GM19452 (cell line): ENCODE results near the gene SPRY4.
"Not testable (repeated sequence)": the region's sequence is repeated elsewhere in the genome, so short reads cannot be mapped to it uniquely, and the experiment has no call there.

Source experiments
- ATAC-seq: cut with Tn5 transposase; IDR thresholded peaks from one replicate; pipeline ENCODE4 v1.9.1; 2021; ENCODE audit not compliant: unreplicated experiment

Gene SPRY4

DNA sequence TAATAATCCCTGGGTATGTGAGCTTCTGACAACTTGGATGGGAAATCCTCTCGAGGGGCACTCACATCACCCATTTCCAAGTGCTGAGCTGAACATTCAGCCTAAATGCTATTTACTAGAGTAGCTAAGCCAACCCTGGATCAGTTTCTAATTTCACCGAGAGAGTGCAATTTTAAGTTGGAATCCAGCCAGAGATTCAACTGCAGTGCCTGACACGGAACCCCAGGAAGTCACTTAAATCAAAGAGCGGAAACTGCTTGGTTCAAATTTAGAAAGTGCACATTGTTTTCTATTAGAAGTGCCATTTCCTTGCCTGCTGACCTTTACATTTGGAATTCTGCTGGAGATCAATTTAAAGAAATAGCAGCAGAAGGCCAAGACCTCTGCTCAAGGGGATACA, 8.8 kb downstream of the SPRY4 start:
- ATAC-seq: no peak

DNA sequence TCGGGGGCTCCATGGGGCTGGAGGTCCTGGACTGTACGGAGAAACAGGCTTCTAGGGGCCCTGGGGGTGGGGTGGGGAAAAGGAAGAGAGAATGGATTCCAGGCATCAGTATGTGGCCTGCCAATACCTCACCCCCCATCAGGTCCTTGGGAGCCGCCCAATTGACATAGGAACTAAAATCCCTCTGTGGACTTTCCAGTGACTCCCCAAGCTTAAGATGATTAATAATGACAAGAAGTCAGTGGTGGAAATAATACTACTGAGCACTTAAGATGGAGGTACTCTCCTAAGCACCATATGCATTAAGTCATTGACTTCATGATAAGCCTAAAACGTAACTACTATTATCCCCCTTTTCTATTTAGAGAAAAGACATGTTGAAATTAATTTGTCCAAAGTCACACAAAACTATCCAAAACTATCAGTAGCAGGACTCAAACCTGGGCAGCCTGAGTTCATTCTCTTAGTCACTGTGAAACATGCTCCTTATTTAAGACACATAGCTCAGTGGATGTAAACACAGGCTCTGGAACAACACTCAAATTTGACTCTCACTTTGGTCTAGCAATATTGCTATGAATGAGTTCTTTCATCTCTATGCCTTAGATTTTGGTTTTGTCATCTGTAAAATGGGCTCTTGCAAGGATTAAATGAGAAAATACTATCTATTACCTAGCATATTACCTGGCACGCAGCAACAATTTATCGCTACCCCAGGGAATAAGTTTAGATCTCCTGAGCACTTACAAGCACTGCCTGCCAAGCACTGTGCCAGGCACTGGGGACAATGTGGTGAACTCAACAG, 9.5 kb downstream of the SPRY4 start:
- no peak for ATAC-seq

DNA sequence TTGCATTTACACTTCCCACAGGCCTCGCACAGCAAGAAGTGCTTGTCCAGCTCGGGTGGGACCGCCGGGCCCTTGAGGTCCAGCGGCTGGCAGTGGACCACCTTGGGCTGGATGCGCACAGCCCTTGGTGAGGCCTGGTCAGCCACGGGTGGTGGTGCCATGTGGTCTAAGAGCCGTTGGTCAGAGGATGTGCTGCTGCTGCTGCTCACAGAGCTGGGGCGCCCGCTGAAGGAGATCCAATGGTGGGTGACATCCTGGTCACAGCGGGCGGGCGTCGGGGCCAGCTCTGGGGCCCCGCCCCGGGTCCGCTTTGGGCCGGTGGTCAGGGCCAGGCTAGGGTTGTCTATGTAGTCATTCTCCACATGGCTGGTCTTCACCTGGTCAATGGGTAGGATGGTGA, 10.2 kb downstream of the SPRY4 start:
- ATAC-seq: no peak

DNA sequence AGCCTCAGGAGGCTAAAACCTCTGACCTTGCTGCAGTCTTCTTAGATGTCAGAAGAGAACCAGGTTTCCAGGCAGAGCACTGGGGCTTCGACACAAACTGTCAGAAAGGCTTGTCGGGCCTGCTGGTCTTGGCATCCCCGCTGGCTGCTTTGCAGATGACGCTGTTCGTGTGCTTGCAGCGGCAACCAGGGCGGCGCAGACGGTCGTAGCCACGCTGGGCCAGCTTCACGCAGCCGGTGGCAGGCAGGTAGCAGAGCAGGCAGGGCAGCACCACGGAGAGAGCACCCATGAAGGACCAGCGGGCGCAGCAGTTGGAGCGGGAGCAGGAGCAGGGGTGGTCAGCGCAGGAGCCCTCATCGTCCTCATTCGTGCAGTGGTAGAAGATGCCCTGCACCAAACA, 10.7 kb downstream of the SPRY4 start:
- ATAC-seq: no peak

DNA sequence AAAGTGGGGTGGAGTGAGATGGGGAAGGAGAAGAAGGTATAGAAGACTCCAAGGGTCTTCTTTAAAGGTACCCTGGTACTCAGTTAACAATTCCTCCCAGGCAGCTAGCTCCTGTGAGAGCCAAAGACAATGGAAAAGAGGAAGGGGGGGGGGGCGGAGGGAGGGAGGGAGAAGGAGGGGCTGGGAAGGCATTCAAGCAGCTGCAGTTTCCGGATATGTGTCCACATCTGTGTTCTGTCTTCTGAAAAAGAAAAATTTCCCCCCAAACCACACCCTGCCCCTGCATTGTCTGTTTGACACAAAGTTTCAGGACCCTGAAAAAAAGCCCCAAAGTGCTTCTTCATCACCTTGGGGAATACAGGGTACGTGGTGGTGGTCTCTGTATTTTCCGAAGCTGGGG, 11.1 kb downstream of the SPRY4 start:
- ATAC-seq: no peak

DNA sequence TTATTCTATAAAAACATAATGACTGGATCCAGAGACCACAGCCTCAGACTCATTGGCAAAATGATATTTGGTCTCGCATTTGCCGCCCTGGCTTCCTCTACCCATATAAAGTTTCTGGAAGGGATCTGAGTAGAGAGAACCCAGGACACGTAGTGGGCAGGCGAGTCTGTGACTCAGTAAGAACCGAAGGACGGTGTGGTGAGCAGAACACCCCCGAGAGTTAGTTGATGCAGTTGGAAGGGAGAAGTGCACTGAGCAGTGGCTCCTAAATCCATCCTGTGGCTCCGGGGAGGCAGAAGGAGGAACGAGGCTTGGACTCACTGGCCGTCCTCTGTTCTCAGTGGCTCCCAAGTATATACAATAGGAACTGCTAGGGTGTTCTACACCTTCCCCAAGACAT, 11.5 kb downstream of the SPRY4 start:
- no peak for ATAC-seq

DNA sequence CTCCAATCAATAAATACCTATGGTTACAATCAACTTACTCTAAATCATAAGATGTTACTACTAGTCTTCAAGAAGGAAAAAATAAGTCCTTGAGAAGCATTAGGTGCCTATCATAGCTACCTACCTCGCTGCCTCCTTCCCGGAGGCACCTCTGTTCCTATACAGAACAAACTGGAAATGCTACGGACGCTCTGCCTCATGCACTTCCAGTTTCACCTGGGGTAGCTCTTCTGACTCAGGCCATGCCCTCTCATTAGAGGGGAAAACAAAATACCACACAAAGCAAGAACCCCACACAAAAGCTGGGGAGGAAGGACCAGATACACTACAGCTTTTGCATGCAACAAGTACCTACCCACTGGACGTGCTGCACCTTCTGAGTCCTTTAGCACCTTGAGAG, 12.4 kb downstream of the SPRY4 start:
- no peak for ATAC-seq

DNA sequence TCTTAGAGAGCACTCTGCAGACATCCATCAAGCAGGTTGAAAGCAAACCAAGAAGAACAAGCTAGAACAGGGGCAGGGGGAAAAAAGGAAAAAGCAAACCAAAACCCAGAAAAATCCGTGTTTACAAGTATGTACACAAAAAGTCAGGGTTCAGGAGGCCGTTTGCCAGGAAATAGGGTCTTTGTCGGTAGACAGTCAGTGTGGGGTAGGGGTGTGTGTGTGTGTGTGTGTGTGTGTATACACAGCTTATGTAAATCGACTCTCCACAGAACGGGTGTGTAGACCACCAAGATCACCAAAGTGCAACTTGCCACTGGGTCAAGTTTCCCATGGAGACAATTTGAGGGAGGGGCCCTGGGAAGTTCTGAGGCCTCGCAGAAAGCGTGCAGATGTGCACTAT, 13.1 kb downstream of the SPRY4 start:
- no peak for ATAC-seq

DNA sequence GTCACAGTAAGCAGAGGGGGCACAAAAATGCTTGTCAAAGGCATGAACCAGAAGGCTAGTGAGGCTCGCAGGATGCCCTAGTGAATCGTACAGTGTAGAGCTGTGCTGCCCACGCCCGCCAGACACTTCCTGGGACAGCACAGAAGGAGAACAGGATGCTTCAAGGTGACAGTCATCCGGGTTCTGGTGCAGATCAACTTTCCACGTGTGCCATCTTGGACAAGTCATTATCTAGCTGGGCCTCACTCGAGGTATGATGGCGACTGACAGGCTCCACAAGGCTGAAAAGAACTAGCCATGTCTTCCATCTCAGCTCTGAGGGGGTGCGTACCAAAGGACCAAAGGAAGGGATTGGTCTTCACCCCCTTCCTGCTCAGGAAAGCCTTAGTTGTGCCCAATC, 14.0 kb downstream of the SPRY4 start:
- no peak for ATAC-seq

DNA sequence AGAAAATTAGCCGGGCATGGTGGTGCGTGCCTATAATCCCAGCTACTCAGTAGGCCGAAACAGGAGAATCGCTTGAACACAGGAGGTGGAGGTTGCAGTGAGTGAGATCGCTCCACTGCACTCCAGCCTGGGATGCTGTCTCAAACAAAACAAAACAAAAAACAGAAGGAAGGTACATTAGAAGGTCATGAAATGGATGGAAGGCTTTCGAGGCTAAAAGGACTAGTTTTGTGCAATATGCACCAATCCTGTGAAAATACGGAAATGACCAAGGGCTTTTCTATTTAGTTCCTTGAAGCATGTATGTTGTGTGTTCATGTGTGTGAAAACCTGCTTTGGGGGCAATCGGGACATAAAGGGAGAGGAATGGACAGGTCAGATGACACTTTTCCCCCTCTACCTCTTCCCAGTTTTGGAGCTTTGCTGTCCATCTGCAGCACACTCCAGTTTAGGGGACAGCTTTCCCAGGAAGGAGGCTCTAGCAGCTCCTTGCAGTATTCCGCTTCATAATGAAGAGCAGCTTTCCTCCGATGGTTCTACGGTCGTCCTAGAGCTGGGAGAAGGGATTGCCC, 15.0 kb downstream of the SPRY4 start:
- ATAC-seq: no peak

DNA sequence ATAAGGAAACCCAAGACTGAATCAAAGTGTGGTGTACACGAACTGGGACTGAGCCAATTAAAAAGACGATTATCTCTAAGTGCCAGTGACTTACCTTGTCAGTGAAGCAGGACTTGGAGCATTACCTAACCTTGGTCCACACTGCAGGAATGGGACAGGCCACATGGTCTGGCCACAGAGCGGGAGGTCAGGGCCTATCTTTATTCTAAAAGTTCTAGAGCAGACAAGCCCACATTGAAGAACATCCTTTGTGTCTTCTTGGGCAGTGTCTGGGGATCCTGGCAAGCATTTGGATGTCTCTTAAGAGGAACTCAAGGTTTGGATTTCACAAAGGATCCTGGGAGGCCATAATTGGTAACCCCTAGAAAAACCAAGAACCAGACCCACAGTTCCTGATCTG, 16.5 kb downstream of the SPRY4 start:
- no peak for ATAC-seq

DNA sequence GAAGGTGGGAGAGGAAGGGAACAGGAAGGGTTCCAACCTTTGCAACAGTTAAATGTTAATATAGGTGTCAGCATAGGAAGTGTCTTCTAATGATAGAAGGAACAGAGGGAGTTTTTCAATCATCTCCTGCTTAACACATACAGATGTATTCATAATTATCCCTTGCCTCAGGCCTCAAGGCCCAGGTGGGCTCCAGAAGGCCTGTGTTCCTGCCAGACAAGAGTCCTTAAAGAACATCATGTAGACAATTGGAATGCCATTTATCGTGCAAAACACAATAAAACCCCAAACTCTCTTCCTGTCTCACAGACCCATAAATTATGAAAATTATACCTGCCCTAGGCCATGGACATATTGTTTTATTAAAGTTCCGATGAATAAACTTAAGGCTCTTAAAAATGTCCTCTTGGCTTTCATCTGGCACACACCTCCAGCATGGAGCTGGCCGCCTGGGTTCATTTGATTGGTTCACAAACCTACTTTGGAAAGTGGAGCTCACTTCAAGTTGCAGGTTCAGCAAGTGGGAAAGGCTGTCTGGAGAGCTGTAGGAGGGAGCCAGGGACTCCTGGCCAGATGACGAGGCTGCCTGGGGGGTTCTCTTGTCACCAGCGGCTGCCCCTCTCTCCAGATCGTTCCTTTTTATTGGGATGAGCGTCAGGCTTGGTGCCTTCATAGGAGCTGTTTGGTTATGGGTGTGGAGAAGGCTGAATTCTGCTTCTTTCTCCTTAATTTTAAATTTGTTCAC, 17.5 kb downstream of the SPRY4 start:
- no peak for ATAC-seq

DNA sequence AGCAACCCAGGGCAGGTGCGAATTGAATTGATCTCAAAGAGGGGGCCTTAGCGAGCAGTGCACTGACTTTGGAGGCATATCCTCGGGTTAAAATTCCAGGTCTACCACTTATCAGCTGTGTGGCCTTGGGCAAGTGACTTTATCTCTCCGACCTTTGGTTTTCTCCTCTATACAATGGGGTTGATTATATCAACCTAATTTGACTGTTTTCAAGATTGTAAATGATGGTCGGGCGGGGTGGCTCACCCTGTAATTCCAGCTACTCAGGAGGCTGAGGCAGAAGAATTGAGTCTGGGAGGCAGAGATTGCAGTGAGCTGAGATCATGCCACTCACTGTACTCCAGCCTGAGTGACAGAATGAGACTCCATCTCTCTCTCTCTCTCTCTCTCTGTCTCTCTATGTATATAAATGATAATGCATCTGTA, 18.7 kb downstream of the SPRY4 start:
- ATAC-seq: no peak

DNA sequence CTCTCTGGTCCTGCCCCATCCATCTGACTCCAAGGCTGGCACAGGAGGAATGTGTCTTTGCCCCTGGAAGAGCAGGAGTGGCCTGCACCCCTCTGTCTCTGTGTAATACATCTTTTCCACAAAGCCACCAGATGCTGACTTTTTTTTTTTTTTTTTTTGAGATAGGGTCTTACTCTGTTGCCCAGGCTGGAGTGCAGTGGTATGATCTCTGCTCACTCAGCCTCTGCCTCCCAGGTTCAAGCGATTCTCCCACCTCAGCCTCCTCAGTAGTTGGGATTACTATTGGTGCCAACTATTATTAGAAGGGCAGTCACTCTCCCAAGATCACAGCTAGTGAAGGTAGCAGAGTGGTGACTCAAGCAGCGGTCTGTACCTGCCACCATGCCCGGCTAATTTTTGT, 19.6 kb downstream of the SPRY4 start:
- no peak for ATAC-seq

DNA sequence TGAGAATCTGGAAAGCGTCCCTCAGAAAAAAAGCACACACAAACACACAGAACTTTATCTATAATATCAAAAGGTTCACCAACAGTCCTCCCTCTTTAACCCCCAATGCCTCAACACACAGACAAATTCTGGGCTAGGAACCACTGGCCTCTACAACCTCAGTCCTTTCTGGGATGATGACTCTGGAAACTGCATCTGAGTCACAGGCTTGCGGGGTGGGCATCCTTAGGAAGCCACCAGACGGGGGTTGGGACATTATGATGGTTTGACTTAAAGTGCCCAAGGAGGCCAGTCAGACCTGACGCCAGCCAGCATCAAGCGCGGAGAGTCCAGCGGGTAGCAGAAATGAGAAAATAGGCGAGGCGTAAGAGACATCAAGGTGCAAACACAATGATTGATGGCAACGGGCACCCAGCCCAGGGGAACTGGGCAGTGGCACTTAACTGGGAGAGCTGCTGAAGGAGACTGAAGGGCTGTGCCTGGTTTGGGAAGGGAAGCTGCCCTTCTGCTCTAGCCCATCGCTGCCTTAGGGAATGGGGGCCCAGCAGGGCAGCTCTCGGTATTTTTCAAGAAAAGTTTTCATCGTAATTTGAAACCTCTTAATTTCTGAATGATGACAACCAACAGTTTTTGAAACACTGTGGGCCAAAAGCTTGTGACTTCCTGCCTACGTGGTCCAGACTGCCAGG, 20.7 kb downstream of the SPRY4 start:
- no peak for ATAC-seq

DNA sequence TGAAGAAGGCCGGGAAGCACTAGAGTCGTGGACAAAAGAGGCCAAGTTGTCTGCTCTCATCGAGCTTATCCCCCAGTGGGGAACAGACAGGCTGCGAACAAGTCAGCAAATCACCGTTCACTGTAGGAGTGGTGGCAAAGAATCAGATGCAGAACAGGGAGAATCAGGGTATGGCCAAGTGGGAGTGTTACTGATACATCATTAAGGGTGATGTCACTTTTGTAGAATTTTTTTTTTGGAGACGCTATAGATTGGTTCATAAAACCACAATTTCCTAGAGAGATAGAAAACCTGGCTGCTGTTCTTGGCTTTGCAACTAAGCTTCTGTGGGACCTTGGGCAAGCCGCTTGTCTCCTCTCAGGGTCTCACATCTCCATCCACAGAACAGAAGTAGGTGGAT, 21.3 kb downstream of the SPRY4 start:
- no peak for ATAC-seq

DNA sequence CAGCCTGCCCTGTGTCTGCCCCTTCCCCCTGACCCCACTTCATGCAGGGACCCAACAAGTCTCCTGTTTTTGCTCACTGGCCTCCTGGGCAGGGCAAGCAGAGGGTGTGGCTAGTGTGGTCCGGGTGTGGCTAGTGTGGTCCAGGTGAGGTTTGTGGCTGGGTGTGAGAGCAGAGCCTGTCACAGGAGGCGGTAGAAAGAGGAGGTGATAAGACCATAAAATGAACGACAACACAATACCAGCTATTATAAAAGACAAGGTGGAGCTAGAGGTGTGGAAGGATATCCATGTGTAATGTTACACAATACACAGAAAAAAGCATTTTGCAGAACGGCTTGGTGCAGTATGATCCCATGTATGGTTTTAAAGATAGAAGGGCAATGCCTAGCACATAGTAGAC, 23.3 kb downstream of the SPRY4 start:
- no peak for ATAC-seq

DNA sequence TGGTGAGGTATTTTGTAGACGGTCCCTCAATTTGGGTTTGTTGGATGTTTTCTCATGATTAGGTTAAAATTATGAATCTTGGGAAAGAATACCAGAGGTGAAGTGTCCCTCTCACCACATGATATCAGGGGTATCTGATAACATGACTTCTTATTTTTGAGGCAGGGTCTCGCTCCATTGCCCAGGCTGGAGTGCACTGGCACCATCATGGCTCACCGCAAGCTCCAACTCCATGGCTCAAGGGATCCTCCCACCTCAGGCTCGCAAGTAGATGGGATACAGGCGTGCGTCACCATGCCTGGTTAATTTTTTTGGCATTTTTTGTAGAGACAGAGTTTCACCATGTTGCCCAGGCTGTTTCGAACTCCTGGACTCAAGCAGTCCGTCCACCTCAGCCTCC, 24.1 kb downstream of the SPRY4 start:
- no peak for ATAC-seq

DNA sequence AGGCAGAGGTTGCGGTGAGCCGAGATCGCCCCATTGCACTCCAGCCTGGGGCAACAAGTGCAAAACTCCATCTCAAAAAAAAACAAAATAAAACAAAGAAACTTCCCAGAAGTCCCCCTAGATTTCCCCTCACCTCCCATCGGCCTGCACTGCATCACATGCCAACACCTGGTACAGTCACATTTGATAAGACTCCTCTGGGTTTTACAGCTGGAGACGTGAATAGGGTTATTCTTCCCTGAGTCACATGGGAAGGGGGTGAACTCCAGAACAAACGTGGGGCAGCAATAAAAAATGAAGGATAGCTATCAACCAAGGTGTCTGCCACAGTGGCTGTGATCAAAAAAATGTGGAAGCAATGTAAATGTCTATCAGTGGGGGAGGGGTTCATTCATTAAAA, 26.0 kb downstream of the SPRY4 start:
- no peak for ATAC-seq

DNA sequence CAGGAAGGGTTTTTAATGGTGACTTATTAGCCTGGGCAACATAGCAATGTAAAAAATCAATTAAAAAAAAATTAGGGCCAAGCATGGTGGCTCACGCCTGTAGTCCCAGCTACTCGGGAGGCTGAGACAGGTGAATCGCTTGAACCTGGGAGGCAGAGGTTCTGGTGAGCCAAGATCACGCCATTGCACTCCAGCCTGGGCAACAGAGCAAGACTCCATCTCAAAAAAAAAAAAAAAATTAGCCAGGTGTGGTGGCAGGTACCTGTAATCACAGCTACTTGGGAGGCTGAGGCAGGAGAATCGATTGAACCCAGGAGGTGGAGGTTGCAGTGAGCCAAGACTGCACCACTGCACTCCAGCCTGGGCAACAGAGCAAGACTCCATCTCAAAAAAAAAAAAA, 27.0 kb downstream of the SPRY4 start:
- ATAC-seq: not testable (repeated sequence)

DNA sequence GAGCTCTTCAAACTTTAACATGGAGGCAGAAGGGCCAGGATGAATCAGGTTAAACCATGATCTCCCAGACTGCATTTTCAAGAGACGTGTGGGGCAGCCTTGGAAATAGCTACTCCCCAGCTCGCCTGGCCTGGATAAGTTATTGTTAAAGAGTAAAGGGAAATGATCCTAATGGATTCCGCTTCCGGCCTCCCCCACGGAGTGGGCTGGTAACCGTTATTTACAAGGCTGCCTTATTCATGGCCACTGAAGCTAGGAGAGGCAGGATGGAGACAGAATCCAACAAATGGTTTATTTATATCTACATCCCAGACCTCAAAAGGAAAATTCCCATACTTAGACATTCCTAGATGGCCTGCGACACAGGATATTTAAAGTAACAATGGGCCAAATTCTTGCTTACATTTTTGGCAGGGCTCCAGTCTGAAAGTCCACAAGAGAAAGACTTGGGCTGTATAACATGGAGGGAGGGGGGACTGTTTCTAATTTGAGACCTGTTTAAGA, 27.9 kb downstream of the SPRY4 start:
- ATAC-seq: no peak
